Smooth muscle cell (in vitro differentiated cells): Measurements from ENCODE around the gene AK2. TPM values are rescaled to one million over a fixed set of nuclear protein-coding genes. Genes with fewer than 3 reads are reported as not detected.
A peak's percentile ranks its signal among the peaks of the same experiment; 100 is the strongest.
"Not testable (repeated sequence)": the region's sequence is repeated elsewhere in the genome, so short reads cannot be mapped to it uniquely, and the experiment has no call there.

ENCODE experiments used
- DNase-seq: peaks from one replicate; lab custom pipeline; 2025; ENCODE audit not compliant: unreplicated experiment; lab: John Stamatoyannopoulos, UW
- H2AFZ ChIP-seq: fragments of 200-600 bp; sonication (generic); 2 replicates; pipeline ENCODE4 v1.6.0; 2016; ENCODE audit warnings: antibody characterized with exemption, low read depth, mild to moderate bottlenecking
- H3F3A ChIP-seq: fragments of 200-600 bp; sonication (generic); 2 replicates; pipeline ENCODE4 v1.6.0; 2017; ENCODE audit warnings: antibody characterized with exemption, low read depth
- H3K27ac ChIP-seq: fragments of 200-600 bp; sonication (generic); 2 replicates; pipeline ENCODE4 v1.5.1; 2016; ENCODE audit warnings: low read depth, mild to moderate bottlenecking
- H3K27me3 ChIP-seq: fragments of 200-600 bp; sonication (generic); 2 replicates; pipeline ENCODE4 v1.6.1; 2016; ENCODE audit warnings: low read depth, mild to moderate bottlenecking
- H3K36me3 ChIP-seq: fragments of 200-600 bp; sonication (generic); 2 replicates; pipeline ENCODE4 v1.5.1; 2016; ENCODE audit warnings: low read depth
- H3K4me1 ChIP-seq: fragments of 200-600 bp; sonication (generic); 2 replicates; pipeline ENCODE4 v1.5.1; 2016; ENCODE audit warnings: low read depth
- H3K4me2 ChIP-seq: fragments of 200-600 bp; sonication (generic); 2 replicates; pipeline ENCODE4 v1.6.0; 2016; ENCODE audit warnings: mild to moderate bottlenecking
- H3K4me3 ChIP-seq: fragments of 200-600 bp; sonication (generic); 2 replicates; pipeline ENCODE4 v1.5.1; 2016; ENCODE audit warnings: mild to moderate bottlenecking
- H3K79me2 ChIP-seq: fragments of 200-600 bp; sonication (generic); 2 replicates; pipeline ENCODE4 v1.6.0; 2016; ENCODE audit warnings: low read depth, mild to moderate bottlenecking
- H3K9ac ChIP-seq: fragments of 200-600 bp; sonication (generic); 2 replicates; pipeline ENCODE4 v1.6.0; 2016; ENCODE audit warnings: low read depth
- H3K9me3 ChIP-seq: fragments of 200-600 bp; sonication (generic); replicated peaks from 2 replicates; pipeline ENCODE4 v1.5.1; 2016; ENCODE audit warnings: low read depth
- H4K20me1 ChIP-seq: fragments of 200-600 bp; sonication (generic); 2 replicates; pipeline ENCODE4 v1.6.0; 2016; ENCODE audit warnings: low read depth
- CTCF ChIP-seq: fragments of 200-600 bp; sonication (generic); IDR thresholded peaks from 2 replicates; pipeline ENCODE4 v1.5.1; 2017; ENCODE audit warnings: borderline replicate concordance, mild to moderate bottlenecking, antibody characterized with exemption; ENCODE audit not compliant: insufficient read depth, poor library complexity, severe bottlenecking
- WGBS: methylation state at CpG from one replicate; pipeline ENCODE4 v1.1.7; 2016; ENCODE audit warnings: low lambda C conversion rate; 5-methylcytosine and 5-hydroxymethylcytosine counted together
- polyA plus RNA-seq: library from polyadenylated mRNA; unstranded; fragments of >200 nt; fragmentation: Nextera tagmentation; extraction: Ambion mirVana; gene quantifications from 2 replicates; pipeline ENCODE4 v1.2.1, GENCODE V29; 2016
- total RNA-seq: library from RNA; depleted of rRNA; stranded (reverse); fragments of >200 nt; gene quantifications from 2 replicates; pipeline ENCODE4 v1.2.3, GENCODE V29; 2014

Gene AK2
- total and polyA plus RNA-seq, 2 experiments from 2014 or later: 89.8 to 121 TPM

- H3K9me3 ChIP-seq: no peaks in the 10 kb centered on the region
- no peaks in the 10 kb centered on the region for H3K79me2 ChIP-seq
- no peaks in the 10 kb centered on the region for H3F3A ChIP-seq
- H3K4me2 ChIP-seq: no peak overlapping the region
- no peaks in the 10 kb centered on the region for H3K36me3 ChIP-seq
- no peak for DNase-seq
- H3K27ac ChIP-seq: no peak overlapping the region
- WGBS: 85% methylated on average over 3 of the region's 3 CpGs
- H3K27me3 ChIP-seq: no peaks in the 10 kb centered on the region
- no peak overlapping the region for H2AFZ ChIP-seq
- no peak overlapping the region for H3K9ac ChIP-seq
- no peaks in the 10 kb centered on the region for H3K4me1 ChIP-seq
- H4K20me1 ChIP-seq: no peaks in the 10 kb centered on the region
- TF ChIP-seq CTCF: no peak
- H3K4me3 ChIP-seq: no peak overlapping the region
Measured at GRCh38 chr1:33048426-33048825, 11.7 kb upstream of the AK2 start.

GRCh38 chr1:33047839-33048305, 11.2 kb upstream of the AK2 start:
- no peaks in the 10 kb centered on the region for H3K79me2 ChIP-seq
- WGBS: 86% methylated on average over 2 of the region's 2 CpGs
- no peak for TF ChIP-seq CTCF
- no peaks in the 10 kb centered on the region for H3K9me3 ChIP-seq
- H3K27me3 ChIP-seq: no peaks in the 10 kb centered on the region
- H3K4me1 ChIP-seq: no peaks in the 10 kb centered on the region
- H3F3A ChIP-seq: no peaks in the 10 kb centered on the region
- no peak overlapping the region for H3K9ac ChIP-seq
- H3K27ac ChIP-seq: peak overlapping the region; percentile 17
- H4K20me1 ChIP-seq: no peaks in the 10 kb centered on the region
- no peaks in the 10 kb centered on the region for H3K36me3 ChIP-seq
- no peak overlapping the region for H3K4me3 ChIP-seq
- no peak overlapping the region for H3K4me2 ChIP-seq
- DNase-seq: no peak
- H2AFZ ChIP-seq: no peak overlapping the region

GRCh38 chr1:33047290-33047689, 10.6 kb upstream of the AK2 start:
- H3K79me2 ChIP-seq: no peaks in the 10 kb centered on the region
- H3K4me1 ChIP-seq: no peaks in the 10 kb centered on the region
- no peaks in the 10 kb centered on the region for H3K9me3 ChIP-seq
- DNase-seq: no peak
- no peaks in the 10 kb centered on the region for H3K36me3 ChIP-seq
- 96% methylated on average over 2 of the region's 2 CpGs for WGBS
- no peaks in the 10 kb centered on the region for H3F3A ChIP-seq
- no peak overlapping the region for H3K9ac ChIP-seq
- H4K20me1 ChIP-seq: no peaks in the 10 kb centered on the region
- H3K27ac ChIP-seq: no peak overlapping the region
- no peak overlapping the region for H3K4me3 ChIP-seq
- TF ChIP-seq CTCF: no peak
- no peak overlapping the region for H2AFZ ChIP-seq
- no peaks in the 10 kb centered on the region for H3K27me3 ChIP-seq
- H3K4me2 ChIP-seq: no peak overlapping the region

GRCh38 chr1:33046234-33046633, 9.6 kb upstream of the AK2 start:
- not testable (repeated sequence) for H3K4me1 ChIP-seq, H3K9ac ChIP-seq, H3K9me3 ChIP-seq, H3F3A ChIP-seq, H3K27me3 ChIP-seq, H2AFZ ChIP-seq, H3K36me3 ChIP-seq, H3K27ac ChIP-seq, H4K20me1 ChIP-seq, H3K4me3 ChIP-seq, H3K4me2 ChIP-seq, DNase-seq, H3K79me2 ChIP-seq
- 90% methylated on average over 4 of the region's 4 CpGs for WGBS
